NCI-H2171 (cell line): ENCODE results near the gene AMMECR1.
"Not testable (repeated sequence)": the region's sequence is repeated elsewhere in the genome, so short reads cannot be mapped to it uniquely, and the experiment has no call there.

Experiments
- DNase-seq: peaks from one replicate; lab custom pipeline; 2025; lab: John Stamatoyannopoulos, UW

The AMMECR1 gene

GRCh38 chrX:110168585-110168984, 149.3 kb downstream of the AMMECR1 start:
- no peak for DNase-seq

- DNase-seq = no peak
Observed at GRCh38 chrX:110167952-110168451, 149.9 kb downstream of the AMMECR1 start.

- no peak for DNase-seq
Observed at GRCh38 chrX:110163488-110163887, 154.4 kb downstream of the AMMECR1 start.

GRCh38 chrX:110162867-110163266, 155.0 kb downstream of the AMMECR1 start:
- no peak for DNase-seq

- DNase-seq = no peak
Observed at GRCh38 chrX:110162131-110162530, 155.8 kb downstream of the AMMECR1 start.

GRCh38 chrX:110161361-110161686, 156.6 kb downstream of the AMMECR1 start:
- no peak for DNase-seq

GRCh38 chrX:110159865-110160264, 158.0 kb downstream of the AMMECR1 start:
- DNase-seq = no peak

DNA sequence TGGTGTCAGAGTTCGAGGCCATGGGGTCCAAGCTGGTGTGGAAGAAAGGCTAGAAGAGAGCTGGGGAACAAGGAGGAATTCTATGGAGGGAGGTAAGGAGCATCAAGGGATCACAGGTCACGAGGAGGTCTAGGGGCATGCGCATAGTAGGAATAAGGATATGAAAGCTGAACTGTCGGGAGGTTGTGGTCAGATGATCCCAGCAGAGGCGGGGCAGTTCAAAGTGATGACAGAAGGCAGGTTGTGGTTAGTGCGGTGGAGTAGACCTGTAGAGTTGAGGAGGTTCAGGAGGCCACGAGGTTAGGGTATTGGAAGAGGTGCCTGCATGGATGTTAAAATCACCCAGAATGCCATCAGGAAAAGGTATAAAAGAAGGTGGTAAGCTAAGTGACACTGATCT, 158.7 kb downstream of the AMMECR1 start:
- no peak for DNase-seq

GRCh38 chrX:110157444-110157843, 160.4 kb downstream of the AMMECR1 start:
- no peak for DNase-seq

- no peak for DNase-seq
Observed at GRCh38 chrX:110156167-110156754, 161.6 kb downstream of the AMMECR1 start.

GRCh38 chrX:110155759-110156158, 162.1 kb downstream of the AMMECR1 start:
- no peak for DNase-seq

GRCh38 chrX:110154328-110154727, 163.6 kb downstream of the AMMECR1 start:
- DNase-seq = not testable (repeated sequence)

- DNase-seq = no peak
Observed at GRCh38 chrX:110153896-110154295, 164.0 kb downstream of the AMMECR1 start.

GRCh38 chrX:110153244-110153643, 164.6 kb downstream of the AMMECR1 start:
- DNase-seq = no peak

DNA sequence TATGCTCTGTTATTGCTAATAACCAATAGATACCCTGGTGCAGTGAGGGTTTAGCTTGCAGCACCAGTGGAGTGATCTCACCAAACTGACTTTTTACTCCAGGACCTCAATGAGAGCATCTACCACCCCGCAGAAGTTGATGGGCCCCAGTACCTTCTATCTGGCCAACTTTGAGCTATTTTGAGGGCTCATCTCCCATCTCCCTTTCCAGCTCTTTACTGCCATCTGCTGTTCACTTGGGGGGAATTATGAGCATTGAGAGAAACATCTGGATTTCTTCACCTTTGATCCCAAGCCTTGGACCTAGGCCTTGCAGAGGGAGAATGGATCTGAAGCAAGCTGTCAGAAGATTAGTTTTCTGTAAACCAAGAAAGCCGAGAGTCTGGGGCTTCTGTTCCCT, 171.4 kb downstream of the AMMECR1 start:
- DNase-seq = peak; percentile 9

- no peak for DNase-seq
Observed at GRCh38 chrX:110145854-110146253, 172.0 kb downstream of the AMMECR1 start.

DNA sequence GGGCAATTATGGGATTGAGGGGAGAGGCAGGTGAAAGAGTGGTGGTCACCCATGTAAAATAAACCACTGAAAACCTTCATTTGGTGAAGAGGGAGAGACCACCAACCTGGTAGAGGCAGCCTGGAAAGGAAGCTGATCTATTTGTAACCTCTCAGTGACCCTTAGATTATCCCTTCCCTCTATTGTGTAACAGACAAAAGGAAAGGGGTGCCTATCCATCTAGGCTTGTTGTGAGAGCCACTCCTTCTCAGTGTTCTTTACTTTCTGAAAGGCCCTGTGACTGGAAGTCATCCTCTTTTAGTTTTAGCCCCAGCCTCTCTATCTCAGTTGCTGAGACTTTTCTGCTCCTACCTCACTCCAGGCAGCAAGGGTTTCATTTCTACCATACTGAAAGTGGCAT, 172.6 kb downstream of the AMMECR1 start:
- DNase-seq = no peak
